Glutamatergic neuron (in vitro differentiated cells): ENCODE measurements around the gene FRMD4A. TPM values are rescaled to one million over a fixed set of nuclear protein-coding genes. Genes with fewer than 3 reads are reported as not detected.

Experiments used
- DNase-seq: peaks from one replicate; pipeline ENCODE4 v3.0.0; 2022
- H3K27ac Mint-ChIP-seq: one replicate; pipeline ENCODE4 v1.8.0; 2020; ENCODE audit warnings: mild to moderate bottlenecking, mixed read lengths, inconsistent platforms; ENCODE audit not compliant: unreplicated experiment
- H3K27me3 Mint-ChIP-seq: one replicate; pipeline ENCODE4 v1.8.0; 2020; ENCODE audit warnings: mild to moderate bottlenecking, moderate library complexity, mixed read lengths, inconsistent platforms; ENCODE audit not compliant: unreplicated experiment
- H3K36me3 Mint-ChIP-seq: one replicate; pipeline ENCODE4 v1.8.0; 2020; ENCODE audit warnings: mild to moderate bottlenecking, mixed read lengths, inconsistent platforms; ENCODE audit not compliant: unreplicated experiment
- H3K4me1 Mint-ChIP-seq: one replicate; pipeline ENCODE4 v1.8.0; 2020; ENCODE audit warnings: mild to moderate bottlenecking, low read depth, mixed read lengths, inconsistent platforms; ENCODE audit not compliant: unreplicated experiment
- H3K4me3 Mint-ChIP-seq: one replicate; pipeline ENCODE4 v1.8.0; 2020; ENCODE audit warnings: mild to moderate bottlenecking, mixed read lengths, inconsistent platforms; ENCODE audit not compliant: unreplicated experiment
- H3K9me3 Mint-ChIP-seq: one replicate; pipeline ENCODE4 v1.8.0; 2020; ENCODE audit warnings: mild to moderate bottlenecking, moderate library complexity, mixed read lengths, inconsistent platforms; ENCODE audit not compliant: unreplicated experiment
- CTCF ChIP-seq: fragments of 200-600 bp; sonication (generic); IDR thresholded peaks from one replicate; pipeline ENCODE4 v1.5.0; 2021; ENCODE audit not compliant: partially characterized antibody, unreplicated experiment
- total RNA-seq: library from RNA; stranded (reverse); fragmentation: NEBNext Ultra II Directional; extraction: Animal tissue kit (Norgen Biotek cat#: 25700); gene quantifications from one replicate; pipeline ENCODE4 v1.2.1, GENCODE V29; 2021; ENCODE audit not compliant: unreplicated experiment

The FRMD4A gene
- total RNA-seq, 1 donor from 2014 or later, result 70.6 TPM

DNA sequence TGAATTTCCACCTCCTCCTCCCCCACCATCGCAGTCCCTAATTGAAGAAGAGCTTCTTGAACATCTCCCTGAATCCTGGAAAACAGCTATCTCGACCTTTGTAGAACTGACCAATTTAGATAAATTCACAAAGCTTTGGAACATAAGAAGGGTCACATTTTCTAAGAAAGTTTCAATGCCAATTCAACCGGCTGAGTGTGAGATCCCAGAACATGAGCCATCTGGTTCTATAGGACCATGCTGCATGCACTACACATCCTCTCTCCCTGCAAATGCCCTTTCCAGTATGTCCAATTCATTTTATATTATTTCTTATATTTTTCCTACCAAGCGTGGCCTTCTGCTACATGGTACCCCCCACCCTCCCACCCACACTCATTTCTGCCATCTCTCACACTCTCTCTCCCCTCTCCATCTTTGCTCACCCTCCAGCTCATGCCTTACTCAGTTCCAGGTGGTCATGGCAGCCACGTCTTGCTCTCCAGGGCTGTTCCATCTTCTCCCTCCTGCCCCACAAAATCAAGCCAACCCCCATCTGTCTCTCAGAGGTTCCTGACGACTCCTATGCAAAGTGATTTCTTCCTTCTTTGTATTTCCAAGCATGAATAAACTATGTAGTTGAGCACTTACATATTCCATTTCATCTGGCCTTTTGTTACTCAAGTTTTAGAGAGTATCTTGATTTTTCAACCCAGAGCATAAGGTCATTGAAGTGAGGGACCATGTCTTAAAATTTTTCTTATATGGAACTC lies 19.3 kb downstream of the FRMD4A start:
- Mint-ChIP-seq H3K36me3 (peaks cover 7% of the 10 kb centered on the region), H3K27me3 (peaks cover 7% of the 10 kb centered on the region)

DNA sequence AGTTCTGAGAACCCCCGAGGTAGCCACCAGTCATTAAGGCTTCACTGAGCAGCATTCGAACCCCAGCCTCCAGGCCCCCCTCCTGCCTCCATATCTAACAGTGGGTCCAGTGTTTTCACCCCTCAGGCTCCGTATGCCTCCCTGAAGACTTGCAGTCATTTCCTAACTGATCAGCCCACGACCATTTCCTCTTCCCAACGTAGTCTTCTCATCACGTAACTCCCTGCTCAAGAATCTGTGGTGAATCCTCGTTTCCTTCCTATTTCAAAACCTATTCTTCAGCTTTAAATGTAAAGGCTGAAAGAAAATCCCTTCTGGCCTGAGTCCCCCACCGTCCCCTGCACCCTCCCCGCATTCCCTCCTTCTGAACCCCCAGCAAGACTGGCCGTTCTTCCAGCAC lies 21.1 kb downstream of the FRMD4A start:
- no peak for TF ChIP-seq CTCF
- Mint-ChIP-seq H3K4me3 (no peak overlapping the region), H3K36me3 (peaks cover 1% of the 10 kb centered on the region), H3K27me3 (peaks cover 6% of the 10 kb centered on the region), H3K9me3 (peaks cover 6% of the 10 kb centered on the region), H3K27ac (no peak overlapping the region), H3K4me1 (peaks cover 15% of the 10 kb centered on the region)
- no peak for DNase-seq

More for the DNA sequence above, 19.3 kb downstream of the FRMD4A start:
- Mint-ChIP-seq H3K9me3 (peaks cover 6% of the 10 kb centered on the region), H3K4me3 (peak overlapping the region; percentile 53), H3K4me1 (peaks cover 15% of the 10 kb centered on the region), H3K27ac (peak overlapping the region; percentile 56)
- no peak for TF ChIP-seq CTCF
- DNase-seq, result no peak

DNA sequence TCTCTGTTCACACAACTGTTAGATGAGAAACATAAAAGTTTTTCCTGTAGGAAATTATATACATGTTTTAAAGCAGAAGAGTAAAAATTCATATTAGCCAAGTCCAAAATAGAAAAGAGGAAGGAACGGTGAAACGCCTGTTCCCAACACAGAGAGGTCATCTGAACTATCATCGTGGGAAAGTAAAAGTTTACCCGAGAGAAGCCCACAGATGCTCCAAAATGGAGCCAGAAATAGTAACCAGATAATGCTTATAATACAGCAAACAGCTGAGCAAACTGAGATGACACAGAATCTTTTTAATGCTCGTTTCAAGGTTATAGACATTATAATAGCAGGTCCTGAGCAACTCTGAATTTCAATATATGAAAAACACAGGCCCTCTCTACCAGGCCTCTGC lies 24.5 kb downstream of the FRMD4A start:
- peaks cover 4% of the 10 kb centered on the region for H3K9me3 Mint-ChIP-seq
- no peaks in the 10 kb centered on the region for H3K36me3 Mint-ChIP-seq

DNA sequence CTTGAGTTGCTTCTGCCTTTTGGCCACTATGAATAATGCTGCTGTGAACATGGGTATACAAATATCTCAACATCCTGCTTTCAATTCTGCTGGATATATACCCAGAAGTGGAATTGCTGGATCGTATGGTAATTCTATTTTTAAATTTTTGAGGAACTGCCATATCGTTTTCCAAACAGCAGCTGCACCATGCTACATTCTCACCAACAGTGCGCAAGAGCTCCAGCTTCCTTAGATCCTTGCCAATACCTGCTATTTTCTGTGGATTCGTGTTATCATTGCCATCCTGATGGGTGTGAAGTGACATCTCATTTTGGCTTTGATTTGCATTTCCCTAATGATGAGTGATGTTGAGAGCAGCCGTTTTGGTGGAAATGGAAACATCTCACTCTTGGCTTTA lies 26.7 kb downstream of the FRMD4A start:
- Mint-ChIP-seq H3K9me3 (no peaks in the 10 kb centered on the region), H3K27ac (no peak overlapping the region), H3K27me3 (no peaks in the 10 kb centered on the region)

More for the DNA sequence above, 24.5 kb downstream of the FRMD4A start:
- TF ChIP-seq CTCF, result no peak
- Mint-ChIP-seq H3K27me3 (peaks cover 2% of the 10 kb centered on the region), H3K4me3 (no peak overlapping the region), H3K4me1 (peaks cover 8% of the 10 kb centered on the region), H3K27ac (no peak overlapping the region)
- no peak for DNase-seq

More for the DNA sequence above, 26.7 kb downstream of the FRMD4A start:
- H3K4me1 Mint-ChIP-seq, result peaks cover 3% of the 10 kb centered on the region
- no peaks in the 10 kb centered on the region for H3K36me3 Mint-ChIP-seq
- no peak overlapping the region for H3K4me3 Mint-ChIP-seq
- DNase-seq, result no peak
- TF ChIP-seq CTCF, result no peak
